Gastroesophageal sphincter (tissue), 4 donors: Measurements from ENCODE around the gene PNPLA1. TPM values are rescaled to one million over a fixed set of nuclear protein-coding genes. Genes with fewer than 3 reads are reported as not detected.
A peak's percentile ranks its signal among the peaks of the same experiment; 100 is the strongest.

Experiments used
- ATAC-seq: fragments of 150-250 bp; one replicate; pipeline ENCODE4 v1.9.1; 2016; ENCODE audit warnings: mild to moderate bottlenecking, moderate library complexity
- H3K27ac ChIP-seq, 4 donors: fragments of 200-600 bp; sonication (generic) in 3 of 4; 1 replicate in 3 of 4; 2 replicates in 1 of 4; pipeline ENCODE4 v1.5.1; 2016 to 2019
- H3K27me3 ChIP-seq: fragments of 200-600 bp; sonication (generic); one replicate; pipeline ENCODE4 v1.5.1; 2019
- H3K36me3 ChIP-seq, 2 donors: fragments of 200-600 bp; sonication (generic); one replicate each; pipeline ENCODE4 v1.5.1; 2019; ENCODE audit warnings: control low read depth in 1 of 2
- H3K4me1 ChIP-seq, 3 donors: fragments of 200-600 bp; sonication (generic); 1 replicate in 2 of 3; 2 replicates in 1 of 3; pipeline ENCODE4 v1.5.1; 2016 to 2019; ENCODE audit warnings: control low read depth in 2 of 3
- H3K4me3 ChIP-seq, 2 donors: fragments of 200-600 bp; sonication (generic); one replicate each; pipeline ENCODE4 v1.5.1; 2019; ENCODE audit warnings: mild to moderate bottlenecking in 1 of 2, moderate library complexity in 1 of 2
- H3K9me3 ChIP-seq, 3 donors: fragments of 200-600 bp; sonication (generic); one replicate each; pipeline ENCODE4 v1.5.1; 2017 to 2019; ENCODE audit warnings: control low read depth in 2 of 3
- CTCF ChIP-seq, 4 experiments: fragments of 200-600 bp in 2 of 4; fragments of 450-650 bp in 2 of 4; sonication (generic) in 1 of 4; IDR thresholded peaks; one replicate each; pipeline ENCODE4 v1.5.1; 2017 to 2019; ENCODE audit warnings: antibody characterized with exemption in 4 of 4, mild to moderate bottlenecking in 2 of 4, moderate library complexity in 2 of 4
- EP300 ChIP-seq: sonication (generic); formaldehyde crosslinking; IDR thresholded peaks from one replicate; pipeline ENCODE4 v1.6.1; 2017; ENCODE audit warnings: antibody characterized with exemption, mild to moderate bottlenecking
- POLR2A ChIP-seq, 2 donors: fragments of 450-650 bp; IDR thresholded peaks; one replicate each; pipeline ENCODE4 v1.6.1; 2017; ENCODE audit warnings: antibody characterized with exemption in 2 of 2, mild to moderate bottlenecking in 2 of 2, moderate library complexity in 1 of 2
- POLR2AphosphoS5 ChIP-seq: sonication (generic); formaldehyde crosslinking; IDR thresholded peaks from one replicate; pipeline ENCODE4 v1.6.1; 2017; ENCODE audit warnings: antibody characterized with exemption
- WGBS, 2 donors: methylation state at CpG; one replicate each; pipeline ENCODE4 v1.1.5; 2018; ENCODE audit warnings: low coverage in 1 of 2; 5-methylcytosine and 5-hydroxymethylcytosine counted together
- total RNA-seq, 4 donors: library from RNA; depleted of rRNA; stranded (reverse); fragments of >200 nt; gene quantifications; one replicate each; pipeline ENCODE4 v1.1.0, GENCODE V29; 2016

Gene PNPLA1
- total RNA-seq, 4 donors from 2014 or later, result not detected

- Histone ChIP-seq H3K9me3 (no peaks in the 10 kb centered on the region), H3K4me1 (no peaks in the 10 kb centered on the region), H3K27me3 (peaks cover 51% of the 10 kb centered on the region), H3K27ac (peak overlapping the region in 1 of 4 donors; percentile 51), H3K36me3 (no peaks in the 10 kb centered on the region), H3K4me3 (no peak overlapping the region)
- peak; percentile 65 for ATAC-seq
- no peak for TF ChIP-seq POLR2A (IDR thresholded peaks at IDR 0.05)
- no peak for TF ChIP-seq EP300
- no peak for TF ChIP-seq POLR2AphosphoS5
- no peak for TF ChIP-seq CTCF (IDR thresholded peaks at IDR 0.05)
- WGBS, 2 donors, result 39 to 43% methylated on average over 7 to 9 of the region's 20 CpGs
Observed at GRCh38 chr6:36333931-36334725, 64.3 kb downstream of the PNPLA1 start.

GRCh38 chr6:36334832-36335459 is 65.1 kb downstream of the PNPLA1 start:
- H3K9me3 ChIP-seq, result no peaks in the 10 kb centered on the region
- no peaks in the 10 kb centered on the region for H3K36me3 ChIP-seq
- H3K4me3 ChIP-seq, result no peak overlapping the region
- peaks cover 50% of the 10 kb centered on the region for H3K27me3 ChIP-seq
- 61 to 71% methylated on average over 5 to 14 of the region's 14 CpGs for WGBS, 2 donors
- peak overlapping the region in 1 of 4 donors; percentile 51 for H3K27ac ChIP-seq
- no peak for TF ChIP-seq EP300
- TF ChIP-seq CTCF (IDR thresholded peaks at IDR 0.05), result no peak
- TF ChIP-seq POLR2AphosphoS5, result no peak
- no peak for TF ChIP-seq POLR2A (IDR thresholded peaks at IDR 0.05)
- no peaks in the 10 kb centered on the region for H3K4me1 ChIP-seq
- no peak for ATAC-seq

DNA sequence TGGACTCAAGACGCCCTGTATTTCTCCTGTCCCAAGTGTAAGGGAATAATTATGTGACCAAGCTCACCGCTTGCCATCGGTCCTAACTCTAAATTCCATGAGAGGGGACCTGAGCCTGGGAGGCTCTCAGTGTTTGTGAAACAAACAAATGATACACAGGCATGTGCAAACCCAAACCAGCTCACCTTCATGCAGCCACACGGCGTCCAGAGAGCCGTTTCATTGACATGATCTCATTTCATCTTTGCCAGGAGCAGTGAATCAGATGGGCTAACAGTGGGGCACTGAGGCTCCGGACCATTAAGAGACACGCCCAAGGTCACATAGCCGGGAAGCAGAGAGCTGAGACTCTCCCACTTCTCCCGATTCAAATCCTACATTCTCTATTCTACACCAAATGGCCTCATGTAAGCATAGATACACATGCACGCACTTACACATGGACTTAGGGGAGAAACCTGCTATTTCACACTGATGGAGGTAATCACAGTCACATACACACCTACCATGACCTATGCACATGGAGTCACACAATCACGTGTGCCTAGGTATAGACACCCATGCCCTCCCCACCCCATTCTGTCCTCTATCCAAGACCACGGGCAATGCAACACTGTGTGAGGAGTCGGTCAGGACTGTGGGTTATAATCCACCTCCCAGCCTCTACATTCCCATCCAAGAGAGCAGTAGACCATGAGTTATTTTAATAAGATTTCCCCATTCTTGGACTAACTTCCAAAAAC is 65.8 kb downstream of the PNPLA1 start:
- no peaks in the 10 kb centered on the region for H3K9me3 ChIP-seq
- no peaks in the 10 kb centered on the region for H3K36me3 ChIP-seq
- no peak overlapping the region for H3K4me3 ChIP-seq
- ATAC-seq, result no peak
- peaks cover 0 to 2% (median 0%) of the 10 kb centered on the region in 3 donors for H3K4me1 ChIP-seq
- TF ChIP-seq POLR2AphosphoS5, result no peak
- no peak for TF ChIP-seq CTCF (IDR thresholded peaks at IDR 0.05)
- no peak for TF ChIP-seq POLR2A (IDR thresholded peaks at IDR 0.05)
- H3K27ac ChIP-seq, result no peak overlapping the region
- WGBS, 2 donors, result 87 to 93% methylated on average over 8 to 11 of the region's 14 CpGs
- peaks cover 47% of the 10 kb centered on the region for H3K27me3 ChIP-seq

GRCh38 chr6:36336208-36336710 is 66.4 kb downstream of the PNPLA1 start:
- no peak for TF ChIP-seq EP300
- no peak for TF ChIP-seq POLR2A (IDR thresholded peaks at IDR 0.05)
- no peak for TF ChIP-seq CTCF (IDR thresholded peaks at IDR 0.05)
- TF ChIP-seq POLR2AphosphoS5, result no peak
- H3K9me3 ChIP-seq, result no peaks in the 10 kb centered on the region
- peaks cover 46% of the 10 kb centered on the region for H3K27me3 ChIP-seq
- no peak for ATAC-seq
- H3K4me3 ChIP-seq, result no peak overlapping the region
- peaks cover 0 to 8% (median 0%) of the 10 kb centered on the region in 3 donors for H3K4me1 ChIP-seq
- WGBS, 2 donors, result 87 to 100% methylated on average over 2 to 3 of the region's 5 CpGs
- no peaks in the 10 kb centered on the region for H3K36me3 ChIP-seq
- no peak overlapping the region for H3K27ac ChIP-seq
